ENCODE data around the gene PHACTR3. TPM values are rescaled to one million over a fixed set of nuclear protein-coding genes. Genes with fewer than 3 reads are reported as not detected.
"Not testable (repeated sequence)": the region's sequence is repeated elsewhere in the genome, so short reads cannot be mapped to it uniquely, and the experiment has no call there.

PHACTR3 gene
- not detected in 2 replicates for polyA plus RNA-seq (2013)

- Histone ChIP-seq H3K18ac (ENCODE audit: low read length) (no peak within 1 kb of the TSS), H3K4me2 (ENCODE audit: low read length) (no peak within 1 kb of the TSS), H3K4ac (ENCODE audit: low read depth, low read length) (no peak within 1 kb of the TSS), H3K79me1 (ENCODE audit: low read length) (no peaks in the 10 kb centered on the region), H3K9ac (ENCODE audit: low read length) (no peak within 1 kb of the TSS), H3K27me3 (ENCODE audit: insufficient read depth, low read length) (peaks cover 41% of the 10 kb centered on the region), H2BK120ac (ENCODE audit: insufficient read depth, low read length, poor library complexity) (no peak within 1 kb of the TSS), H3K9me3 (ENCODE audit: insufficient read depth, low read depth, low read length) (peaks cover 8% of the 10 kb centered on the region), H4K8ac (ENCODE audit: low read depth, low read length) (no peak within 1 kb of the TSS), H2AFZ (ENCODE audit: insufficient read depth, low read length, poor library complexity) (no peak within 1 kb of the TSS), H2AK5ac (ENCODE audit: low read length) (no peak within 1 kb of the TSS), H3K27ac (ENCODE audit: low read depth, low read length) (no peak within 1 kb of the TSS), H3K4me1 (ENCODE audit: control insufficient read depth in 1 of 2, insufficient read depth in 2 of 2, low read length in 2 of 2) (no peaks in the 10 kb centered on the region), H3K79me2 (ENCODE audit: control insufficient read depth, insufficient read depth, low read length, poor library complexity) (no peaks in the 10 kb centered on the region), H3K14ac (ENCODE audit: low read length) (no peak within 1 kb of the TSS), H3K4me3 (ENCODE audit: low read depth, low read length) (no peak within 1 kb of the TSS), H4K12ac (ENCODE audit: low read depth, low read length) (no peak within 1 kb of the TSS), H3K36me3 (ENCODE audit: control insufficient read depth in 1 of 2, insufficient read depth in 2 of 2, low read length in 2 of 2) (no peaks in the 10 kb centered on the region), H2BK12ac (ENCODE audit: low read length) (no peak within 1 kb of the TSS), H3K23ac (ENCODE audit: low read length) (no peak within 1 kb of the TSS), H2BK5ac (ENCODE audit: low read depth, low read length, poor library complexity) (no peak within 1 kb of the TSS), H4K91ac (ENCODE audit: low read depth, low read length) (no peak within 1 kb of the TSS)
- no peak for DNase-seq
- no CpG with 5 or more reads among the region's 40 CpGs for WGBS (ENCODE audit: extremely low coverage, insufficient coverage, insufficient read length)
Measured at GRCh38 chr20:59603781-59604541, at the start of gene PHACTR3. PHACTR3 (plus strand) TSS chr20:59604540; CDS start chr20:59605015, 475 bp downstream.

DNA sequence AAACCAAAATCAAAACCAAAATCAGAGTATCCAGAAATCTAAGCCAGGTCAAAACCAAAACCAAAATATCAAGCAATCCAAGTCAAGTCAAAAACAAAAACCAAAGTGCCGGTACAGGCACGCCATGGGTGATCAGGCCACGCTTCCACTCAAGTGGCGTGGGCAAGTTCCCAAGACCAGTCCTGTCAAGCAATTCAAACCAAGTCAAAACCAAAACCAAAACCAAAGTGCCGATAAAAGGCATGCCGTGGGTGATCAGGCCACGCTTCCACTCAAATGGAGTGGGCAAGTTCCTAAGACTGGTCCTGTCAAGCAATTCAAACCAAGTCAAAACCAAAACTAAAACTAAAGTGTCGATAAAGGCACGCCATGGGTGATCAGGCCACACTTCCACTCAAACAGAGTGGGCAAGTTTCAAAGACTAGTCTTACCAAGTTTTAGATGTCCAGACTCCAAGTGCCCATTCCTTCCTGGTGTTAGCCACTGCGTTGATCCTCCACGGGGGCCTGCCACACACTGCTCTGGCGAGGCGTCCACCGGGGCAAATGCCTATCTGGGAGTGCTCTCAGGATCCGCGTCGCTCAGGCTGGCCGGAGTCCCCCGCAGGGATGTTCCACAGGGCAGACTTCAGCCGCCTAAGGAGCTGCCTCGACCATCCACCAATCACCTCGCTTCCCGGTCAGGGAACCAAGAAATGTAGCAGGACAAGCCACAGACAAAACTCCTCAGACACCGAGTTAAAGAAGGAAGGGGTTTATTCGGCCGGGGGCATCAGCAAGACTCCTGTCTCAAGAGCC is 46.4 kb upstream of the PHACTR3 start:
- H3K27me3 ChIP-seq (ENCODE audit: insufficient read depth, low read length); H3K9ac ChIP-seq (ENCODE audit: low read length); H3K79me2 ChIP-seq (ENCODE audit: control insufficient read depth, insufficient read depth, low read length, poor library complexity); H4K91ac ChIP-seq (ENCODE audit: low read depth, low read length); H3K9me3 ChIP-seq (ENCODE audit: insufficient read depth, low read depth, low read length); H3K23ac ChIP-seq (ENCODE audit: low read length); H3K4me3 ChIP-seq (ENCODE audit: low read depth, low read length); H2BK12ac ChIP-seq (ENCODE audit: low read length); H3K14ac ChIP-seq (ENCODE audit: low read length); H2BK120ac ChIP-seq (ENCODE audit: insufficient read depth, low read length, poor library complexity); H2AK5ac ChIP-seq (ENCODE audit: low read length); H3K27ac ChIP-seq (ENCODE audit: low read depth, low read length); H4K8ac ChIP-seq (ENCODE audit: low read depth, low read length); H3K18ac ChIP-seq (ENCODE audit: low read length); H2BK5ac ChIP-seq (ENCODE audit: low read depth, low read length, poor library complexity); H3K4me1 ChIP-seq (ENCODE audit: control insufficient read depth in 1 of 2, insufficient read depth in 2 of 2, low read length in 2 of 2); H3K4me2 ChIP-seq (ENCODE audit: low read length); H3K4ac ChIP-seq (ENCODE audit: low read depth, low read length); H3K36me3 ChIP-seq (ENCODE audit: control insufficient read depth in 1 of 2, insufficient read depth in 2 of 2, low read length in 2 of 2); DNase-seq; H2AFZ ChIP-seq (ENCODE audit: insufficient read depth, low read length, poor library complexity); H3K79me1 ChIP-seq (ENCODE audit: low read length); H4K12ac ChIP-seq (ENCODE audit: low read depth, low read length): not testable (repeated sequence)
- WGBS (ENCODE audit: extremely low coverage, insufficient coverage, insufficient read length), result no CpG with 5 or more reads among the region's 26 CpGs

DNA sequence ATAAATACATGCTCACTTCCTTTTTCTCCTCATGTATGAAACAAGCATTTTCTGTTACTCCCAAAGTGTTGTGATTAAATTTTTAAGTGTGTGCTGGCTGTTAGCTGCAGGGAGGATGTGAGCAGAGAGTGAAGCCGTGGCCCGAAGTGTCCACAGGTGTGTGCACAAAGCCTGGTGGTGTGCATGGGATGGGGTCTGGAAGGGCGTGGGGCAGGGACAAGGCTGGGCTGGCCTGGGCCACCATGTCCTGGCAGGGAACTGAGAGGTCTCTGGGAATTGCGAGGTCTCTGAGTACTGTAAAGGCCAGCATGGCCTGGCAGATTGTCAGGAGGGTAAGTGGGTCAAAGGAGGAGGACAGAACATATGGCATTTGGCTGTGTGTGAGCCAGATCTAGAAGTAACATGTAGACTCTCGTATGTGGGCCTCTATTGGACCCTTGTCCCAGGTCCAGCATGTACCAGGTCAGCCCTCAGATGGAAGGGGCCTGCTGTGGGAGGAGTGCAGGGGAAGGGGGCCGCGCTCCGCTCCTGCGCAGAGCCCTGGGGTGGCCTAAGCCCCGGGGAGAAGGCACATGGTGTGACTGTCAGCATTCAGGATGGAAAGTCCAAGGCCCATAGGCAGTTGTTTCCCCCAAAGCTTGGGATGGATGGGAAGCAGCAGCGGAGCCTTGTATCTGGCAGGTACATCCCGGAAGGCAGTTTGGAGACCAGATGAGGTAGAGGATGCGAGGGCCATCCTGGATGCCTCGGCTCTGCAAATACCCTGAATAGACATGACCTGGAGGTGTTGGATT is 45.1 kb upstream of the PHACTR3 start:
- Histone ChIP-seq H4K8ac (ENCODE audit: low read depth, low read length) (no peak overlapping the region), H3K23ac (ENCODE audit: low read length) (no peak overlapping the region), H2BK120ac (ENCODE audit: insufficient read depth, low read length, poor library complexity) (no peak overlapping the region), H3K14ac (ENCODE audit: low read length) (no peak overlapping the region), H2AFZ (ENCODE audit: insufficient read depth, low read length, poor library complexity) (no peak overlapping the region), H3K27me3 (ENCODE audit: insufficient read depth, low read length) (no peaks in the 10 kb centered on the region), H3K27ac (ENCODE audit: low read depth, low read length) (no peak overlapping the region), H2AK5ac (ENCODE audit: low read length) (no peak overlapping the region), H3K4me3 (ENCODE audit: low read depth, low read length) (no peak overlapping the region), H3K18ac (ENCODE audit: low read length) (no peak overlapping the region), H2BK12ac (ENCODE audit: low read length) (no peak overlapping the region), H3K4me1 (ENCODE audit: control insufficient read depth in 1 of 2, insufficient read depth in 2 of 2, low read length in 2 of 2) (no peaks in the 10 kb centered on the region), H3K79me2 (ENCODE audit: control insufficient read depth, insufficient read depth, low read length, poor library complexity) (no peaks in the 10 kb centered on the region), H3K36me3 (ENCODE audit: control insufficient read depth in 1 of 2, insufficient read depth in 2 of 2, low read length in 2 of 2) (no peaks in the 10 kb centered on the region), H3K4ac (ENCODE audit: low read depth, low read length) (no peak overlapping the region), H3K9me3 (ENCODE audit: insufficient read depth, low read depth, low read length) (peaks cover 9% of the 10 kb centered on the region), H4K12ac (ENCODE audit: low read depth, low read length) (no peak overlapping the region), H2BK5ac (ENCODE audit: low read depth, low read length, poor library complexity) (no peak overlapping the region), H3K9ac (ENCODE audit: low read length) (no peak overlapping the region), H3K79me1 (ENCODE audit: low read length) (no peaks in the 10 kb centered on the region), H4K91ac (ENCODE audit: low read depth, low read length) (no peak overlapping the region), H3K4me2 (ENCODE audit: low read length) (no peak overlapping the region)
- WGBS (ENCODE audit: extremely low coverage, insufficient coverage, insufficient read length), result no CpG with 5 or more reads among the region's 14 CpGs
- no peak for DNase-seq

DNA sequence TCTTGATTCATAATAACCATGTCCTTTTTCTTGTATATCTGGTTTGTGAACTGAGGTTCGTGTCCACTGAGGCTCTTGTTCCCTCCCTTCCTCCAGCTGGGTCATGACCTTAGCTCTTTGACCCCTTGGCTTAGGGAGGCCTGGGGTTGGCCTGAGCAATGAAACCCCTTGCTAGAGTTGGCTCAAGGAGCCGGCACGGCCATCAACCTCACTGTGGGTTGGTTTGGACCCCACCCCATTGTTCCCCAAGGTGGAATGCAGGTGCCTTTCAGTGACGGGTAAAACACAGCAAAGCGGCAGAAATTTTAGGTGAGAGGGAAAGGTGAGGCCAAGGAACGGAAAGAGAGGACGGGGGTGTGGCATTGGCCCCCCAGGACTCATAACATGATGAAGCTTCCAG is 44.5 kb upstream of the PHACTR3 start:
- H4K8ac ChIP-seq (ENCODE audit: low read depth, low read length), result no peak overlapping the region
- H3K36me3 ChIP-seq (ENCODE audit: control insufficient read depth in 1 of 2, insufficient read depth in 2 of 2, low read length in 2 of 2), result no peaks in the 10 kb centered on the region
- H3K27ac ChIP-seq (ENCODE audit: low read depth, low read length), result no peak overlapping the region
- H3K79me1 ChIP-seq (ENCODE audit: low read length), result no peaks in the 10 kb centered on the region
- H3K4me2 ChIP-seq (ENCODE audit: low read length), result no peak overlapping the region
- H3K18ac ChIP-seq (ENCODE audit: low read length), result no peak overlapping the region
- no peak overlapping the region for H2BK120ac ChIP-seq (ENCODE audit: insufficient read depth, low read length, poor library complexity)
- H2BK5ac ChIP-seq (ENCODE audit: low read depth, low read length, poor library complexity), result no peak overlapping the region
- H2AFZ ChIP-seq (ENCODE audit: insufficient read depth, low read length, poor library complexity), result no peak overlapping the region
- WGBS (ENCODE audit: extremely low coverage, insufficient coverage, insufficient read length), result no CpG with 5 or more reads among the region's 7 CpGs
- no peak overlapping the region for H3K9ac ChIP-seq (ENCODE audit: low read length)
- DNase-seq, result no peak
- peaks cover 9% of the 10 kb centered on the region for H3K9me3 ChIP-seq (ENCODE audit: insufficient read depth, low read depth, low read length)
- no peak overlapping the region for H3K23ac ChIP-seq (ENCODE audit: low read length)
- no peak overlapping the region for H3K4ac ChIP-seq (ENCODE audit: low read depth, low read length)
- no peaks in the 10 kb centered on the region for H3K27me3 ChIP-seq (ENCODE audit: insufficient read depth, low read length)
- no peak overlapping the region for H4K91ac ChIP-seq (ENCODE audit: low read depth, low read length)
- no peak overlapping the region for H2AK5ac ChIP-seq (ENCODE audit: low read length)
- H4K12ac ChIP-seq (ENCODE audit: low read depth, low read length), result no peak overlapping the region
- no peak overlapping the region for H3K4me3 ChIP-seq (ENCODE audit: low read depth, low read length)
- no peak overlapping the region for H3K14ac ChIP-seq (ENCODE audit: low read length)
- no peak overlapping the region for H2BK12ac ChIP-seq (ENCODE audit: low read length)
- no peaks in the 10 kb centered on the region for H3K79me2 ChIP-seq (ENCODE audit: control insufficient read depth, insufficient read depth, low read length, poor library complexity)
- no peaks in the 10 kb centered on the region for H3K4me1 ChIP-seq (ENCODE audit: control insufficient read depth in 1 of 2, insufficient read depth in 2 of 2, low read length in 2 of 2)
